NT2/D1 (cell line): ENCODE measurements around the gene FKBP5.

Experiments
- SUZ12 ChIP-seq: IDR thresholded peaks from 2 replicates; pipeline ENCODE4 v1.6.1; 2011; ENCODE audit not compliant: insufficient read length, insufficient read depth; ENCODE audit errors: extremely low read depth
- YY1 ChIP-seq: IDR thresholded peaks from 2 replicates; pipeline ENCODE4 v1.6.1; 2011; ENCODE audit not compliant: insufficient read length, insufficient read depth
- ZNF274 ChIP-seq: IDR thresholded peaks from 2 replicates; pipeline ENCODE4 v1.6.1; 2011; ENCODE audit warnings: mild to moderate bottlenecking, low read depth, low read length

DNA sequence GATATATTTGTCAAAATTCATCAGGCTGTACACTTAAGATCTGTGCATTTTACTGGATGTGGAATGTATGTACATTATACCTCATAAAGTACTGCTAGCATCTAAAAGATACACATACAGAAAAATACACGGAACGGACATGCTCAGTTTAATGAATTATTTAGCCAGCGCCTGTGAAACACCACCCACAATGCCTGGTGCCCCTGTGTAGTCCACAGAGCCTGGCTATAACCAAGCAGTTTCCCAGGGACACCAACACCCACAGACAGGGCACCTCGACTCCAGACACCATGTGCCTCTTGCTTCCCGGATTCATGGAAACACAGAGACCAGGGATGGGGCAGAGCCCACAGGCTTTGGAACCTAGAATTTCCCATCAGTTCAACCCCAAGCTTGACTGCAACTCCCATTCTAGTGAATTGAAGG is 30.7 kb upstream of the FKBP5 start:
- TF ChIP-seq ZNF274 (no peak), YY1 (no peak), SUZ12 (no peak)
